Measurements from ENCODE around the gene LMNA.

LMNA gene

DNA sequence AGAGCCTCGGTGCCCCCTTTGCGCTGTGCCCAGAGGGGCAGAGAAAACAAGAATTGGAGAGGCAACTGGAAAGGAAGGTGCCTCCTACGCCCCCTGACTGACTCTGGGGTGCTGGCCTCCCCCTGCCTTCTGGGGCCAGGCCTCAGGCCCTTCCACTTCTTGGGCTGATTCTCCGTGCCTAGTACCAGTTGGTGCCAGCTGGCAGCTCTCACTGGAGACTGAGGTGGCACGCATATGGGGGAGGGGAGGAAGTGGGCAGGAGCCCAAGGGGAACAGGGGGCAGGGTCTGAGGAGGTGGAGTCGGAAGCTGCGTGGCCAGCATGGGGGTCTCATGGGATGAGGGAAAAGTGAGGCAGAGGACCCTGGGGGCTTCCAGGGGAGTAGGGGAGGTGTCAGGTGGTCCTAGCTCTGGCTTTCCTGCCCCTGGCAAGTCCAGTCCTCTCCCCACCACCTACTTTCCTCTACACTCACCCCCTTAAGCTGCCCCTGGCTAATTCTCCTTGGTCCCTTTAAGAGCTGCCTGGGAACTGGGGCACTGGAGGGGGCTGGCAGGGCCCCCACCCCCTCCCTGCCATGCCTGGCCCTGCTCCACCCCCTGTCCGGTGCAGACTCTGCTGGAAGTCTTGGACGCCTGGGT is 32.4 kb downstream of the LMNA start:
- Histone ChIP-seq H3K36me3 (ENCODE audit: control insufficient read depth, insufficient read depth, low read length) (no peaks in the 10 kb centered on the region), H3K9ac (ENCODE audit: low read length) (peak overlapping the region; percentile 2), H3K4me1 (ENCODE audit: control insufficient read depth, insufficient read depth, low read length) (peaks cover 14% of the 10 kb centered on the region), H3K27ac (ENCODE audit: low read depth, low read length) (no peak overlapping the region), H3K27me3 (ENCODE audit: control insufficient read depth, insufficient read depth, low read length) (peaks cover 3% of the 10 kb centered on the region), H3K4me3 (ENCODE audit: low read length) (peak overlapping the region; percentile 45)

DNA sequence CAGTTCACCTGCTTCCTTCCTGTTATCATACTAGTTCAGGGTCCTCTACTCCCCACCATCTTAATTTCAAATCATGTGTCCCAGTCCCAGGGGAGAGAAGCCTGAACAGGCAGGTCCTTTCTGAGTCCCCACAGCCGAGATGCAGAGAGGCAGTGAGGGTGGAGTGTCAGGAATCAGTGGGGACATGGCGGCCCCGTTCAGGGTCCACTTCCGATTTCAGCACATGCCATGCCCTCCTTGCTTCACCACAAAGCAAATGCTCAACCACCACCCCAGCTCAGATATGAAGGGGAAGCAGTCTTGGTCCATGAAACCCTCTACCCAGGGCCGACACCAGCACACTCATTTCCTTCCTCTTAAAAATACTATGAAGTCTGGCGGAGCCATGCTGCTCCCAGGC is 33.7 kb downstream of the LMNA start:
- Histone ChIP-seq H3K9ac (ENCODE audit: low read length) (no peak overlapping the region), H3K27me3 (ENCODE audit: control insufficient read depth, insufficient read depth, low read length) (peaks cover 3% of the 10 kb centered on the region), H3K36me3 (ENCODE audit: control insufficient read depth, insufficient read depth, low read length) (no peaks in the 10 kb centered on the region), H3K4me1 (ENCODE audit: control insufficient read depth, insufficient read depth, low read length) (peaks cover 14% of the 10 kb centered on the region), H3K4me3 (ENCODE audit: low read length) (no peak overlapping the region), H3K27ac (ENCODE audit: low read depth, low read length) (no peak overlapping the region)

DNA sequence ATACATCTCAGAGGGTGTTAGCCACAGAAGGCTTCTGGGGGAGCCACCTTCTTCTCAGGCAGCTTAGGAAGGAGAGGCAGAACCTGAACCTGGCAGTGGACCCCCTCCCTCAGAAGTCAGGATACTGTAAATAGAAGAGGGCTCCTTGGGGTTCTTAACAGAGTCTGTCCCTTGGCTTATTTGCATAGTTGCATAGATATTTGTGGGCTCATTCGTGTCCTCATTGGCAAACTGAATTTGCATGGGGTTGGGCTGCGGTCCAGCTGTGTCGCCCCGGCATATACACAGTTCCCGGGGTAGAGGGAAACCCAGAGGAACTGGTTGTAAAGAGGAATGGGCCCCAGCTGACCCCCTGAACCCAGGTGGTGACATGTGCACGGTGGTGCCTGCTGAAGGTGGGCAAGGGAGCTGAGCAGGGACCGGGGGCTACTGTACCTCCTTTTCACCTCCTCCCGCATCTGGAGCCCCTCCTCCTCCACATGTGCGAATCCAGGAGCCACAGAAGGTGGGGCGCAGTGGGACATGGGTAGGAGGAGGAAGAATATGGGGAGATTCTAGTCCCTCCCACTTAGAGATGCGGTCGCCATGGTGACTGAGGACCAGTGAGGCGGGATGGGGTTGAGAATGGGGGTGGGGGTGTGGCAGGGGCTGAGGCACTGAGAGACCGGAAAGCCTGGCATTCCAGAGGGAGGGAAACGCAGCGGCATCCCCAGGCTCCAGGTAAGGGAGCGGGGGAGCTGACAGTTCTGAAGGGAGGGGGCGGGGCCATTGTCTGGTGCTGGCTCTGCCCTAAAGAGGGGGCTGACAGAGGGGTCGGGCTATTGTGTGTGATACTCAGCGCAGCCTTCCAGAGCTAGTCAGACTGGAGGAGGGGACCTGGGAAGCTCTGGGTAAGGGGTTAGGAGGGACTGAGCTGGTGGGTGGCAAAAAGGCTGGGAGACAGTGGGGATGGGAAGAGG is 35.1 kb downstream of the LMNA start:
- Histone ChIP-seq H3K27me3 (ENCODE audit: control insufficient read depth, insufficient read depth, low read length) (peaks cover 3% of the 10 kb centered on the region), H3K4me1 (ENCODE audit: control insufficient read depth, insufficient read depth, low read length) (peaks cover 14% of the 10 kb centered on the region), H3K9ac (ENCODE audit: low read length) (no peak overlapping the region), H3K36me3 (ENCODE audit: control insufficient read depth, insufficient read depth, low read length) (no peaks in the 10 kb centered on the region), H3K4me3 (ENCODE audit: low read length) (no peak overlapping the region), H3K27ac (ENCODE audit: low read depth, low read length) (no peak overlapping the region)

DNA sequence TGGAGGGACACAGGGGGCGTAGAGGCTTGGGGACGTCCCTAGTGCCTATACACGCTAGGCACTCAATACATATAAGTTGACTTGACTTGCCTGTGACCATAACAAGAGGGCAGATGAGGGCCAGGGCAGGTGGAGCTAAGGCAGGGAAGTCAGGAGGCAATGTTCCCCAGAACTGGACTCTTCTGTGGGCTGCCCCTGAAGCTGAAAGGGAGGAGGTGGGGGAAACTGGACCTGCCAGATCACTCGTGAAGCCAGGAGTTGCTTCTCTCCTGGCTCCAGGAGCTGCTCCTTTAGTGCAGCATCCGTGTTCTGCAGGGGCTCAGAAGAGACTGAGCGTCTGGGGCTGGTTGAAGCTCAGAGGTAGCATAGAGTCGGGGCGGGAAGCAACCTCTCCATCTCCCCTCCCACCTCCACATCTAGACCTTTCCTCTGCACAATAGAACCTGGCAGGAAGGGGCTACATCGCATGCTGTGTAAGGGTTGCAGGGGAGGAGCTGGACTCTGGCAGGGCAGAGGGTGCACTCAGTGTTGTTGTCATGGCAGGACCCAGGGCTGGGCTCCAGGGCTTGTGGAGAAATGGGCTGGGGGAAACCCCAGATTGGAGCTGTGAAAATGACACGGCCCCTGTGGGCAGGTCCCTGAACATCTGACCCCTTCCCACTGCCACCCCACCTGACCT is 36.0 kb downstream of the LMNA start:
- peaks cover 14% of the 10 kb centered on the region for H3K4me1 ChIP-seq (ENCODE audit: control insufficient read depth, insufficient read depth, low read length)
- no peak overlapping the region for H3K27ac ChIP-seq (ENCODE audit: low read depth, low read length)
- peaks cover 3% of the 10 kb centered on the region for H3K27me3 ChIP-seq (ENCODE audit: control insufficient read depth, insufficient read depth, low read length)
- no peaks in the 10 kb centered on the region for H3K36me3 ChIP-seq (ENCODE audit: control insufficient read depth, insufficient read depth, low read length)
- H3K4me3 ChIP-seq (ENCODE audit: low read length), result no peak overlapping the region
- no peak overlapping the region for H3K9ac ChIP-seq (ENCODE audit: low read length)

DNA sequence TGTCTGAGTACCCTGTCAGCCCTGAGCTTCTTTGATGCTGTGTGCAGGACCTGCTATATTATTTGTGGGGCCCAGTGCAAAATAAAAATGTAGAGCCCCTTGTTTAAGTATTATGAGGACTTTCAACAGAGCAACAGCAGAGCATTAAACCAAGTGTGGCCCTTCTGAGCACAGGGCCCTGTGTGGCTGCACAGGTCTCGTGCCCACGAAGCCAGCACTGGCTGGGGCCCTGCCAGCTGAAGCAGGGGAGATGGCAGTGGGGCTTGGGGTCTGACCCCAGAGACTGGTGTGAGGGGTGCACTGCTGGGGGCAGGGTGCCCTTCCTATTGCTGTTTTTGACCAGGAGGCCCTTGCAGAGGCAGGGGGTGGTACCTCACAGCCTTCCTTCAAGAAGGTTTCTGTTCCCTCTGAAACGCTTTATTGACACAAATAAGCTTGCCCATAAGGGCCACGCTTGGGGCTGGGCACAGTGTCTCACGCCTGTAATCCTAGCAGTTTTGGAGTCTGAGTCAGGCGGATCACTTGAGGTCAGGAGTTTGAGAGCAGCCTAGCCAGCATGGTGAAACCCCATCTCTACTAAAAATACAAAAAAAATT is 36.7 kb downstream of the LMNA start:
- Histone ChIP-seq H3K4me1 (ENCODE audit: control insufficient read depth, insufficient read depth, low read length) (peaks cover 9% of the 10 kb centered on the region), H3K9ac (ENCODE audit: low read length) (no peak overlapping the region)

DNA sequence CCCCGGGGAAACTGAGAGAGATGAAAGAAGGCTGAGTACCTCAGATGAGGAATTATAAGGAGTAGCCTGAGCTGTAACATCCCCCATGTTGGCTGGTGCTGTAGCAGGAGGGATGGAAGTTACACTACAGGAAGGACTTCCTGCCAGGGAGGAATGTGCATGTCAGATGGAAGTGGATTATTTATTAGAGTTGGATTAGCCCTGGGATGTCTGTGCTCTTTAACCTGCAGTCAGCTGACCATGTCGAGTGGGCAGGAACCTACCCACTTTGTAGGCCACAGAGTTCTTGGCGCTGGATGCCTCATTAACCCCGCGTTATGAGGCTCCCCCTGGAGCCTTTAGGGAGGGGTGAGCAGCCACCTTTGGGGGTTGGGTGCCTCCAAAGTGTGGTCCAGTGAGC is 38.1 kb downstream of the LMNA start:
- Histone ChIP-seq H3K27ac (ENCODE audit: low read depth, low read length) (no peak overlapping the region), H3K4me3 (ENCODE audit: low read length) (no peak overlapping the region), H3K4me1 (ENCODE audit: control insufficient read depth, insufficient read depth, low read length) (no peaks in the 10 kb centered on the region), H3K9ac (ENCODE audit: low read length) (no peak overlapping the region), H3K27me3 (ENCODE audit: control insufficient read depth, insufficient read depth, low read length) (peaks cover 3% of the 10 kb centered on the region), H3K36me3 (ENCODE audit: control insufficient read depth, insufficient read depth, low read length) (no peaks in the 10 kb centered on the region)

More for the DNA sequence above, 36.7 kb downstream of the LMNA start:
- H3K27me3 ChIP-seq (ENCODE audit: control insufficient read depth, insufficient read depth, low read length), result peaks cover 3% of the 10 kb centered on the region
- H3K4me3 ChIP-seq (ENCODE audit: low read length), result no peak overlapping the region
- no peaks in the 10 kb centered on the region for H3K36me3 ChIP-seq (ENCODE audit: control insufficient read depth, insufficient read depth, low read length)
- no peak overlapping the region for H3K27ac ChIP-seq (ENCODE audit: low read depth, low read length)

DNA sequence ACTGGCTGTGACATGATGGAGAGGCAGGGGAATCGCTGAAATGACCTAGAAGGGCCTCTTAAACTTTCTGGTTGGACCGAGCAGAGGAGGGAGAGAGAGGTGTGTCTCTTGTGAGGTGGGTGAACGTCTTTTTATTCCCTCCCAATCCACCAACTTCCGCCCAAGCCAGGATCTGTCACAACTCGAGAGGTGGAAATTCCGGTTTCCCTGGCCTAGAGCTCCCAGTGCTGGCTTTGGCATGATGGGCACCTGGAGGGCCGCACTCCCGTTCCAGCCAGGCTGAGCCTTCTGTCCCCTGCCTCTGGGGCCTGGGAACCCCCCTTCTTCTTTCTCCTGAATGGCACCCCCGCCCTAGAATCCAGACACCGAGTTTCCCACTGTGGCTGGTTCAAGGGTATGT is 38.9 kb downstream of the LMNA start, which contains the start of gene SEMA4A:
TSS of gene SEMA4A (plus strand) at position 224 of the 400 bp plus-strand sequence. CDS start 994 bp downstream, outside the sequence.
- Histone ChIP-seq H3K9ac (ENCODE audit: low read length) (no peak within 1 kb of the TSS), H3K4me1 (ENCODE audit: control insufficient read depth, insufficient read depth, low read length) (no peaks in the 10 kb centered on the region), H3K27ac (ENCODE audit: low read depth, low read length) (no peak within 1 kb of the TSS), H3K36me3 (ENCODE audit: control insufficient read depth, insufficient read depth, low read length) (no peaks in the 10 kb centered on the region), H3K4me3 (ENCODE audit: low read length) (no peak within 1 kb of the TSS), H3K27me3 (ENCODE audit: control insufficient read depth, insufficient read depth, low read length) (peaks cover 3% of the 10 kb centered on the region)

DNA sequence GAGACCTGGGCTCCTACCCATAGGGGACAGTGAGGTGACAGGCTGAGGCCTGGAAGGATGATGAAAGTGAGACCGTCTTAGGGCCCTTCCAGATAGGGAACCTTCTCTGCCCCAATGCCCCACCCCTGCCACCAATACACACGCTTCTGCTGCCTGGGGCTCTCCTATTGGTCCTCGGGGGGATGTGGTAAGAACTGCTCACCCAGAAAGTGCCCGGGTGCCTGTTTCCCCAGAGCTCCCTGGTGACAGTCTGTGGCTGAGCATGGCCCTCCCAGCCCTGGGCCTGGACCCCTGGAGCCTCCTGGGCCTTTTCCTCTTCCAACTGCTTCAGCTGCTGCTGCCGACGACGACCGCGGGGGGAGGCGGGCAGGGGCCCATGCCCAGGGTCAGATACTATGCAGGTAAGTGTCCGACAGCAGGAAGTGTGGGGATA is 39.8 kb downstream of the LMNA start:
- Histone ChIP-seq H3K9ac (ENCODE audit: low read length) (no peak overlapping the region), H3K27me3 (ENCODE audit: control insufficient read depth, insufficient read depth, low read length) (peaks cover 3% of the 10 kb centered on the region), H3K4me3 (ENCODE audit: low read length) (no peak overlapping the region), H3K4me1 (ENCODE audit: control insufficient read depth, insufficient read depth, low read length) (no peaks in the 10 kb centered on the region), H3K36me3 (ENCODE audit: control insufficient read depth, insufficient read depth, low read length) (no peaks in the 10 kb centered on the region), H3K27ac (ENCODE audit: low read depth, low read length) (no peak overlapping the region)

DNA sequence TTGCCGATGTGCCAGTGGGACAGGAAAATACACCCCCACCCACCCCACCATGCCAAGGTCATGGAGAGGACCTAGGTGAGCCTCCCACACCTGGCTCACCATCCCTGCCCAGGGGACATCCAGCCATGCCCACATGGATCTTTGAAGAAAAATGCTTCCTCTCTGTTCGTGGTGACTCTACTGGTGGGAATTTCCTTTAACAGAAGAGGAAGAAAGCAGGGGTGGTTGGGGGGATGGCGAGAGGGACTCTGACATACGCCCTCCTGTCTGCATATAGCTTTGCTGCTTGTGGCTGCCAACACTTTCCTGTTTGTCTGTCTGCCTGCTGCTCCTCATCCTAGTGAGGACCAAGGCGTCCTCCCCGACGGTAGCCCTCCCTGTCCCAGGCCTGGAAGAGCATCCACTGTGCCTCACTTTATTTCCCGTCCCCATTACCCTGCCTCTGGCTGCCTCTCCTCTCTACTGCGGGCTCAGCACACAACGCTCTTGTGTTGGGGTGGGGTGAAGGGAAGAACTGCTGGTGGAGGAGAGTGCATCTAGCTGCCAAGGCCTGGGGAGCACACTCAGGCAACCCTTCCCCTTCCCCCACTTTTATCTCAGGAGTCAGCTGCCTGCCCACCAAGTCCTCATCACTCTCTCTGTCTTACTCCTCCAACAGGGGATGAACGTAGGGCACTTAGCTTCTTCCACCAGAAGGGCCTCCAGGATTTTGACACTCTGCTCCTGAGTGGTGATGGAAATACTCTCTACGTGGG is 41.4 kb downstream of the LMNA start:
- Histone ChIP-seq H3K4me1 (ENCODE audit: control insufficient read depth, insufficient read depth, low read length) (no peaks in the 10 kb centered on the region), H3K27ac (ENCODE audit: low read depth, low read length) (no peak overlapping the region), H3K36me3 (ENCODE audit: control insufficient read depth, insufficient read depth, low read length) (no peaks in the 10 kb centered on the region), H3K27me3 (ENCODE audit: control insufficient read depth, insufficient read depth, low read length) (no peaks in the 10 kb centered on the region), H3K4me3 (ENCODE audit: low read length) (no peak overlapping the region), H3K9ac (ENCODE audit: low read length) (no peak overlapping the region)

DNA sequence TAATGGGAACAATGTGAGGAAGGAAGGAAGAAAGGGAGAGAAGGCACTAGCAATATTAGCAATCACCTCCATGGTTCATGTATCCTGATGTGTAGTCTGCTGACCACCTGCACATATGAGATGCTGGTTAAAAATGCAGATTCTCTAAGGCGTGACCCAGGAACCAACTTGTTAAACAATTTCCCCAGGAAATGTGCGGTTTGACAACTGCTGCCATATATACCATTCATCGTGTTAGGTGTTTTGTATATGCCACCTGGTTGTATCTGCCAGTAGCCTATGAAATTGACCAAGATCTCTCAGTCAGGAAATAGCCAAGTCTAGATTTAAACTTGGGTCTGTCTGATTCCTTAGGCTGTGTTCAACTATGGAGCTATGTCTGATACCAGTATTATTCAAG is 43.0 kb downstream of the LMNA start:
- H3K36me3 ChIP-seq (ENCODE audit: control insufficient read depth, insufficient read depth, low read length), result no peaks in the 10 kb centered on the region
- H3K27ac ChIP-seq (ENCODE audit: low read depth, low read length), result no peak overlapping the region
- H3K9ac ChIP-seq (ENCODE audit: low read length), result no peak overlapping the region

DNA sequence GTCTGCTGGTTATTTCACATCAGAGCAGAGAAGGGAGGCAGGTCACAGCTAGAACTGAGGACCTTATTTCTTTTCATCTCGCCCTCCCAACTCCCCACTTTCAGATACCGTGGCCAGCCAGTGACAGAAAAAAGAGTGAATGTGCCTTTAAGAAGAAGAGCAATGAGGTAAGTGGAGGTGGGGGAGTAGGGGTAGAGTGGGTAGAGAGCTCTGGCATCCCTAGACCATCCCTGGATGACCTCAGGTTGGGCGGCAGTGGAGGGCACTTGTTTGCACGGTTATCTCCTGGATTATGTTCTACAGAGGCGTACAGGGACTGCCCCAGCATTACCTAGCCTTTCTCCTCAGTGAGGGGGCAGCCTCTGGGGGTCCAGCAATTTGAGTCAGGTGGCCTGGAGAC is 43.5 kb downstream of the LMNA start:
- H3K27me3 ChIP-seq (ENCODE audit: control insufficient read depth, insufficient read depth, low read length), result no peaks in the 10 kb centered on the region
- no peak overlapping the region for H3K27ac ChIP-seq (ENCODE audit: low read depth, low read length)
- H3K9ac ChIP-seq (ENCODE audit: low read length), result no peak overlapping the region
- H3K36me3 ChIP-seq (ENCODE audit: control insufficient read depth, insufficient read depth, low read length), result no peaks in the 10 kb centered on the region
- H3K4me1 ChIP-seq (ENCODE audit: control insufficient read depth, insufficient read depth, low read length), result no peaks in the 10 kb centered on the region
- no peak overlapping the region for H3K4me3 ChIP-seq (ENCODE audit: low read length)

More for the DNA sequence above, 43.0 kb downstream of the LMNA start:
- Histone ChIP-seq H3K4me1 (ENCODE audit: control insufficient read depth, insufficient read depth, low read length) (no peaks in the 10 kb centered on the region), H3K27me3 (ENCODE audit: control insufficient read depth, insufficient read depth, low read length) (no peaks in the 10 kb centered on the region), H3K4me3 (ENCODE audit: low read length) (no peak overlapping the region)

Data from rectal smooth muscle tissue (tissue), 1 donor.